CD4-positive, alpha-beta T cell treated with Interleukin-1 beta for 1 hour (primary cell): Measurements from ENCODE around the gene ALDH3B1.
"Not testable (repeated sequence)": the region's sequence is repeated elsewhere in the genome, so short reads cannot be mapped to it uniquely, and the experiment has no call there.

Experiments
- DNase-seq, 2 donors: peaks; one replicate each; pipeline ENCODE4 v3.0.0-alpha.2; 2020 to 2022

Gene ALDH3B1, protein sequence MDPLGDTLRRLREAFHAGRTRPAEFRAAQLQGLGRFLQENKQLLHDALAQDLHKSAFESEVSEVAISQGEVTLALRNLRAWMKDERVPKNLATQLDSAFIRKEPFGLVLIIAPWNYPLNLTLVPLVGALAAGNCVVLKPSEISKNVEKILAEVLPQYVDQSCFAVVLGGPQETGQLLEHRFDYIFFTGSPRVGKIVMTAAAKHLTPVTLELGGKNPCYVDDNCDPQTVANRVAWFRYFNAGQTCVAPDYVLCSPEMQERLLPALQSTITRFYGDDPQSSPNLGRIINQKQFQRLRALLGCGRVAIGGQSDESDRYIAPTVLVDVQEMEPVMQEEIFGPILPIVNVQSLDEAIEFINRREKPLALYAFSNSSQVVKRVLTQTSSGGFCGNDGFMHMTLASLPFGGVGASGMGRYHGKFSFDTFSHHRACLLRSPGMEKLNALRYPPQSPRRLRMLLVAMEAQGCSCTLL

DNA sequence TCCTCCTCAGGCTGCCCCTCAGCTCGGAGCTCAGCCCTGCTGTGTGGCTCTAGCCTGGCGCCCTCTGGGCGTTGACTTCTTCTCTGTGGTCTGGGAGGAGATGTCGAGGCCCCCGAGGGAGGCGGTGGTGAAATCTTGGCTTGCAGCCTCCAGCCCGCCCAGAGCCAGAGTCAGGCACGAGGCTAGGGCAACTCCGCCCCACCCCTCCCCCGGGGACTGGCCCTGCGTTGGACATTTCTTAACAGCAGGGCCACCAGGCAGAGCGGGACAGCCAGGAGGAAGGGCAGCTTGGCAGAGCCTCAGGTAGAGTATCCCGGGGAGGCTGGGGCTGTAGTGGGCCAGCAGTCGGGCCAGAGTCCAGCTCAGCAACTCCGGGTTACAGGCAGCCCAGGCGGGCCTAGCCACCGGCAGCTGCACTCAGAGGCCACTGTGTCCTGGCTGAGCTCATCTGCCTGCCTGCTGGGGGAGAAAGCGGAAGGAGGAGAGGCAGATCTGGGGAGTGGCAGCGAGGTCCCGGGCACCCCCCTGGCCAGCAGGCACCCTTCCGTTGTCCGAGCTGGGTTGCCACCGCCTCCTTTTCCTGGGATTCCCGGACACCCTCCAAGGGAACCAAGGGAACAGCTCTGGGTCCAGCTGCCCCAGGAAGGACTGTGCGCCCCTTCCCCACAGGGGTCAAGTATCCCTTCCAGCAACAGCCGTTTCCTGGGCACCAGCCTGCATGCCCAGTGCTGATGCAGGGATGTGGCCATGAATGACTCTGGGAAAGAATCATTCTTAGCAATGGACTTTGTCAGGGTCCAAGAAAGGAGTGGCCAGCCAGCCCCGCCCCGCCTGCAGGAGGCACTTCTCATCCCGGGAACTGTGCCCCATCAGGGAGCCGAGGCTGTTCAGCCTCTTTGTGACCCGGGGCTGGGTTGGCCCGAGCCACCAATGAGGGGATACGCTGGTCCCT lies at the start of gene ALDH3B1:
ALDH3B1 (plus strand) TSS at position 238 of the 952 bp plus-strand sequence. CDS start 4,971 bp downstream, outside the sequence.
- DNase-seq, result peak; percentile 14 to 72

DNA sequence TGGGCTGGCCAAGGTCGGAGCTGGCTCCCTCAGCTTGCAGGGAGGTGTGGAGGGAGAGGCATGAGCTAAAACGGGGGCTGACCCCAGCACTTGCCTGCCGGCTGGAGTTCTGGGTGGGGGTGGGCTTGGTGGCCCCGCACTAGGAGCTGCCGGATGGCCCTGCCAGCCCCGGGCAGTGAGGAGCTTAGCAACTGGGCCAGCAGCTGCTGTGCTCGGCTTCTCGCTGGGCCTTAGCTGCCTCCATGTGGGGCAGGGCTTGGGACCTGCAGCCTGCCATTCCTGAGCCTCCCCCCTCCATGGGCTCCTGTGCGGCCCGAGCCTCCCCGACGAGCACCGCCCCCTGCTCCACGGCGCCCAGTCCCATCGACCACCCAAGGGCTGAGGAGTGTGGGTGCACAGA lies 46.9 kb upstream of the ALDH3B1 start:
- DNase-seq, result not testable (repeated sequence)

DNA sequence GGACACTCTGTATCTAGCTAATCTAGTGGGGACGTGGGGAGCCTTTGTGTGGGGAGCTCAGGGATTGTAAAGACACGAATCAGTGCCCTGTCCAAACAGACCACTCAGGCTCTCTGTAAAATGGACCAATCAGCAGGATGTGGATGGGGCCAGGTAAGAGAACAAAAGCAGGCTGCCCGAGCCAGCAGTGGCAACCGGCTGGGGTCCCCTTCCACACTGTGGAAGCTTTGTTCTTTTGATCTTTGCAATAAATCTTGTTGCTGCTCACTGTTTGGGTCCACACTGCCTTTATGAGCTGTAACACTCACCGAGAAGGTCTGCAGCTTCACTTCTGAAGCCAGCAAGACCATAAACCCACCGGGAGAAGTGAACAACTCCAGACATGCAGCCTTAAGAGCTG lies 46.2 kb upstream of the ALDH3B1 start:
- DNase-seq, result not testable (repeated sequence)

DNA sequence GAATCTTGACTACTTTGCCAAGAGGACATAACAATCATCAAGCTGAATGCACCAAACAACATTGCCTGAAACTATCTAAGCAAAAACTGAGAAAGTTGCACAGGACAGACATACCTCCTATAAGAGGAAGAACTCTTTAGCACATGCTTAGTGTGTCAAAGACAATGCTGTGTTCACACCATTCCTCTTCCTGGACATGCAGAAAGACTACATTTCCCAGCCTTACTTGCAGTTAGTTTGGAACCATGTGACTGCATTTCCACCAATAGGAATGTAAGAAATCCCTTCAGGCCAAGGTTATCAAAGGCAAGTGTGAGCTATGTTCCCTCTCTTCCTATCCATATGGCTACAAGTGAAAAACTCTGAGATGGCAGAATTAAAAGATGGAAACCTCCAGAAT lies 45.4 kb upstream of the ALDH3B1 start:
- DNase-seq, result not testable (repeated sequence)

DNA sequence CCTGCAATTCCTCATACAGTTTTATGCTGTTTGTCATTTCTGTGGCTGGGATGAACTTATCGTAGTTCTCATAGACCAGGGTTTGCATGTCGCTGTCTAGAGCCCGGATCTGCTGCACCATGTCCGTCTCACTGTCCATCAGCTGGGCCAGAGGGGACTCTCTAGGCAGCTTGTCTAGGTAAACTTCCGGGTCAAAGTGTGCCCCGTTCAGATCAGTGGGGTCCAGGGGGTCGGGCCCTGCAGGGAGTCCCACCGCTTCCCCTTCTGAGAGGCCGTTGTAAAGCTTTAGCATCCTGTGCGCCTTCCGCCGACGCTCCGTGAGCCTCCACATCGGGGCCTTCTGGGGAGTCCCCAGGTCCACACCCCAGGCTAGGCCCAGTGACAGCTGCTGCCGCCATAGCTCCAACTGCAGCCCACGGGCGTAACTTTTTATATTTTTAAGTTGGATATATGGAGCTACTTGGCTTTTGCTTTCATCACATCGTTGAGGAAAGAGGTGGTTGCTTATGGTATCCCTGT lies 44.2 kb upstream of the ALDH3B1 start:
- not testable (repeated sequence) for DNase-seq

DNA sequence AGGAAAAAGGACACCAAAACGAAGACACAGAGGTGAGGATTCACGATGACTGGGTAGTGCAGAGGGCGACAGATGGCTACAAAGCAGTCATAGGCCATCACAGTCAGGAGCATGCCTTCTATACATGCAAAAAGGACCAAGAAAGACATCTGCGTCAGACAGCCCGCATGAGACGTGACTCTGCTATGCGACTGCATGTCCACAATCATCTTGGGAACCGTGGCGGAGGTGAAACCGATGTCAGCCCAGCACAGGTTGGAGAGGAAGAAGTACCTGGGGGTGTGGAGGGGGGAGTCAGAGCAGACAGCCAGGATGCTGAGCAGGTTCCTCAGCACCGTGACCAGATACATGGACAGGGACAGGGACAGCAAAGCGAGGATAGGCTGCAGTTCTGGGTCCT lies 35.4 kb upstream of the ALDH3B1 start:
- not testable (repeated sequence) for DNase-seq

DNA sequence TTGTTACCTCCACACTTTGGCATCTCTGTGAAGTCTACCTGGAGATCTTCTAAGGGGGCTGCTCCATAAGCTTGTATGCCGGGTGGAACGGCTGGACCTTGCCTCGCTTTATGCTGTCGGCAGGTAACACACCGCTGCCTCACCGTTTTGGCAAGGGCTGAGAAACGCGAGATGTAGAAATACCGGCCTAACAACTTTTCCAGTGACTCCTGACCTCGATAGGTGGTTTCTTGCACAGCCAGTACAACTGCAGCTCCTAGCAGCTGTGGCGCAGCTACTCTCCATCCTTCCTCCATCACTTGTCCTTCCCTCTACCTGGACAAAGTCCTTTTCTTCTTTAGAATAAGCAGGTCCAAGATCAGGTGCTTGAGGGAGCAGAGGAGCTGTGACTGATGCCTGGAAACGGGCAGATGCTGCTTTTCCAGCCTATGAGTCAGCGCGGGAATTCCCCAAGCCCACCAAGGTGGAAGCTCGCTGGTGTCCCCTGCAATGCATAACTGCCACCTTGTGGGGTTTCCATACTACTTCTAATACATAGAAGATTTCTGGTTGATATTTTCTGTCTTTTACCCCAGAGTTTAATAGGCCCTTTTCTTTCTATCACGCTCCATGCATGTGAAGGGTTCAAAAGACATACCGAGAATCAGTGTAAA lies 31.2 kb upstream of the ALDH3B1 start:
- not testable (repeated sequence) for DNase-seq

DNA sequence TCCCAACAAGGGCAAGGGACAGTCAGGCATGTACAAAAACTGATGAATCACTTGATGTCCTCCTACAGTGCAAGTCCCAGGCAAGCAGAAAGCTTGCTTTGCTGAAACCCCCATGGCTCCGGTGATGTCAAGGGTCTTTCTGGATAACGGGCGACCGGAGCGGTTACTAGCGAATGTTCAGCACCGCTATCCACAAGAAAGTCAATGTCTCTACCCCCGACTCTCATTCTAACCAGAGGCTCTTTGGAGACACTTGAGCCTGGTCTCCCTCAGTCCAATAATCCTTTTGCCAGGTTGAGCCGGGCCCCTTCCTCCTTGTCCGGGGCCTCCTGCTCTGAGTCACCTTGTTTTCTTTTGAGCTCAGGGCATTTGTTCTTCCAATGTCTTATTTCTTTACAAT lies 28.9 kb upstream of the ALDH3B1 start:
- DNase-seq, result not testable (repeated sequence)

DNA sequence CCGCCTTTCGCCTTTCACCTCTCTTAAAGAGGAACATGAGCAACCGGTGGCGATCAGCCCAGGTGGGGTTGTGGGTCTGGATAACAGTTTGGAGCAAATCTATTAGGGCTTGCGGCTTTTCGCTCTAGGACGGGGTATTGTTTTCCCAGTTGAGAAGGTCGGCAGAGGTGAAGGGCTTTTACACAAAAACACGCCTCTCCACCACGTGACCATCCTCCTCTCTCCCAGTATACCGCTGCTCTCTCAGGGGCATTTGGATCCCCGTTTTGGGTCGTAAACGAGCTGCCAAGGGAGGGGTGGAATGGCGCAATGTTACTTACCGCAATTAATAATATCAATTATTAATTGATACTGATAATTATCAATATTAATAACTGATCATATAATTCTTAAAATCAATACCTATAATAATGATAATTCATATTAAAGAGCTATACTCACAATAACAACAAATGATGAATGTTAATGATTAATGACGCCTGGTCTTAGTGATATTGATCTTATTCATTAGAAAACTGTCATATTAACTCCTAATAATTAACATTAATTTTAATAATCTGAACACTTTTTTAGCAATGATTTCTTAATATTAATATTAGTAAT lies 27.8 kb upstream of the ALDH3B1 start:
- not testable (repeated sequence) for DNase-seq

DNA sequence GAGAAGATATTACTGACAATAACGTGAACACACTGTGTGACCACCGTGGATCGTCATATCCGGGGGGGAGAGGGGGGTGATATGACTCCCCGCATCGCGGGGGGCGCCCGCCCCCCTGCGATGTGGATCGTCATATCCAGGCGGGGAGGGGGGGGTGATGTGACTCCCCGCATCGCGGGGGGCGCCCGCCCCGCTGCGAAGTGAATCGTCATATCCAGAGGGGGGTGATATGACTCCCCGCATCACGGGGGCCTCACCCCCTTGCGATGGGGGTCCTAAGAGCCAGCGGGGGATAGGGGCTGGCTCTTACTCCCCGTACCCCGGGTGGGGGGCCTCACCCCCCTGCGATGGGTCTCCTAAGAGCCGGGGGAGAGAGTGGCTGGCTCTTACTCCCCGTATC lies 26.2 kb upstream of the ALDH3B1 start:
- no peak for DNase-seq

DNA sequence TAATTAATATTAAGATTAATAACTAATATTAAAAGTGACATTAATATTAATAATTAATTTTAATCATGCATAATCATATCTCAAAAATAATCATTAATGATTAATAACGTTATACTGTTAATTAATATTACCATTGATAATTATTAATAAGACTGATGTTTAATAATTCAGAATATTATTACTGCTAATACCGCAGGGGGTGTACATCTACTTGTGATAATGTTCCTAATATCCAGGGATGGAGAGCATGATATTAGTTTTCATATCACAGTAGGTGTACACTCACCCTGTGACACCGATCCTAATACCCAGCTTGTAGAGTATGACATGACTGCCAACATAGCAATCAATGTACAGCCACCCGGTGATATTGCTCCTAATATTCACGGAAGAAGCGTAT lies 24.8 kb upstream of the ALDH3B1 start:
- DNase-seq, result not testable (repeated sequence)

DNA sequence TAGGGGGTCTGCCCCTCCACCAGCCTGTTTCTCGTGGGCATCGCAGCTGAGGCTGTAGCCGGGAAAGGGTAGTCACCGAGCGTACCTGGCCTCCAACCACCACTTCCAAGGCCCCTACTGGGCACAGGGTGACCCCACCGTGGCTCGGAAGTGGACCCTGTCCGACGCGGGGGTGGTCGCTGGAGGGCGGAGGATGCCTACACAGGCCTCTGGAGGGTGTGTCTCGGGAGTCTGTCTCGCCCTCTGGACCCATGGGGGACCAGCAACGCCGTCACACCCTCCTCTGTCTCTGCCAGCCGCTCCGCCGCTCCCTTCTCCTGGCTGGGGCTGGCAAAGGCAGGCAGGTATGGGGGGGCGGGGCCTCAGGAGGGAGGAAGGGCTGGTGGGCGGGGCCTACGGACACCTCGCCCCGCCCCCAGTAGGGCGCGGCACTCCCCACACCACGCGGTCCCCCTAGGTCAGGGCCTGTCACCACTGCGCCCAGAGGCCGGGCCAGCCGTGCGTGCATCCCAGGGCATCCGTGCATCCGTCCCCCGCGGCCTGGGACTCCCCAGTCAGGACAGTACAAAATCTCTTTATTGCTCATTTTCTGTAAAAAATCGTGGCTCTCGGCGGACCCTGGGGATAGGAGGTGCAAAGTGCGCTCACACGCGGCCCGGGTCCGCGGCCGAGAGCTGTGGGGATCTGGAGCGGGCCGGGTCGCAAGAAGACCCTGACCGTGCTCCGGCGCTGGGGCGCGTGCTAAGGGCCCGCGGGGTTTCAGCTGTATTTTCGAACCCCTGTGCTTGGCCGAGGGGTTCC lies 19.4 kb upstream of the ALDH3B1 start:
- DNase-seq, result peak in 1 of 2 donors; percentile 25

DNA sequence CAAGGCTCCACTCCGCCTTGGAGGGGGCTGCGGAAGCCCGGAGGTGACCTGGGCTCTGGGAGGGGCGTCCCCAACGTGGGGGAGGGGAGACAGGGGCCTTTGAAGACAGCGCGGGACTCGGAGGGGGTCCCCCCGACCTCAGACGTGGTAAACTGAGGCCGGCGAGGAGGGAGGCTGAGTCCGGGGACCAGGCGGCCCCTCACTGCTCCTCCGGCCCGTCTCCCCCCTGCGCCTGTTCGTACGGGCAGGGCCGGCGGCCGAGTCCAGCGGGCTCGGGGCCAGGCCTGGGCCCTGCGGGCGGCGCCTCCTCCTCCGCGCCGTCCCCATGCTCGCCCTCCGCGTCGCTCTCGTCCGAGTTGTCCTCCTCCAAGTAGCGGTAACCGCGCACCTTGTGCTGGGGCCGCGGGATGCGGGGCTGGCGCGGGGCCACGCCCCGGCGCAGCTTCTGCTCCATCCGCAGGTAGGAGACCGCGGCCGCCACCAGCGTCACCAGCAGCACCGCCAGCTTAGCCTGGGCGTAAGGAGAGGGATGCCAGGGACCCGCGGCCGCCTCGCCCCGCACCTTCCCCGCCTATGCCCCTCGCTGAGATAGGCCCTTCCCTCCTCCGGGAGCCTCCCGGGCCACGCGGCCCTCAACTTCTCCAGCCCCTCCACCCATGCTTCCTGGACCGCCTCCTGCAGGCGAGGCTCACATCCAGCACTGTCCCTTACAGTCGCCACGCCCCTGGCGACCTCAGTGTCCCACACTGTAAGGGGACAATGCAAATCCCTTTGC lies 18.6 kb upstream of the ALDH3B1 start:
- DNase-seq, result not testable (repeated sequence)

DNA sequence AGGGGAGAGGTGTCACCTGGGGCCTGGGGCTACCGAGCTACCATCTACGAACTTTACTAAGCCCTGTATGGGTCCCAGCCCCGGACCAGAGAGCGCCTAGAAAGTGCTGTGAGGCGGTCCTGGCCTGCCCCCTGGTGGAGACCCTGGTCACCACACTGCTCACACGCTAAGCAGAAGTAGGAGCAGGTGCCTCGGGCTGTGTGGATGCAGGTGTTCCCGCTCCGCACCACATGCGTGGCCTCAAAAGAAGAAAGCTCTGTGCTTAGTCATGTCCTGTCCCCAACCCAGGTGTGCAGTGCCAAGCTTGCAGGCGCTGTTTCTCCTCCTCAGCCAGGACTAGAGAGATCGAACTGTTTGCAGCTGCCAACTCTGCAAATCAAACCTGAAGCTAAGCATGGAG lies 16.3 kb upstream of the ALDH3B1 start:
- peak; percentile 59 to 63 for DNase-seq

DNA sequence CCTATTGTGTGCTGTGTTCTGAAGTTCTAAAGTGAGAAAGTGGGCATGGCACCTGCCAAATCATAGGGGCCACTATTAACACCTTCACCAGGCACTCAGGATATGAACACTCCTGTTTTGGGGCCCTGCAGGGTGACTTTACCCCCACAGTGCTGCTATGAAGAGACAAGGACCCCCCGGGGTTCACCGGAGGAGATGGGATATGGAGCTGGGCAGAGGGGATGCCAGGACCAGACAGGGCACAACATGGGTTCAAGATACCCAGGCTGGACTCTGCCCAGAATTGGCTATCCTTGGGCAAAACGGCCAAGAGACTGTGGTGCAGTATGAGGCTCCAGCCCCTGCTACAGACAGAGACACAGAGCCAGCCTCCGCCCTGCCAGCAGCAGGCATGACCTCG lies 15.7 kb upstream of the ALDH3B1 start:
- not testable (repeated sequence) for DNase-seq

DNA sequence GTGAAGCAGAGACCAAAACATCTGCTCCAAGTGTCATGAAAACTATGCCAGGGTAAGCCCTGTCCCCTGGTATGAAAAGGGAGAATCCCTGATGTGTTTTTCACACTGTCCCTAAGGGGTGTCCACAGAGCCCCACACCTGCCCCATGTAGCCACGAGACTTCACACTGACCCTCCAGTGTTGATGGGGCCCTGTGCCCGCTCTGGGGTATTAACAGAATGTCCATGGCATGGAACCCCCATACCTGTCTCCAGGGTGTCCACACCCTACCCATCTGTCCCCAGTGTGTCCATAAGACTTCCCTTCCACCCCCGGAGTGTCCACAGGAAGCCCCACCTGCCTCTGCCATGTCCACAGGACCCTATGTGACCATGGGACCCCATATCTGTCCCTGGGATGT lies 15.0 kb upstream of the ALDH3B1 start:
- not testable (repeated sequence) for DNase-seq

DNA sequence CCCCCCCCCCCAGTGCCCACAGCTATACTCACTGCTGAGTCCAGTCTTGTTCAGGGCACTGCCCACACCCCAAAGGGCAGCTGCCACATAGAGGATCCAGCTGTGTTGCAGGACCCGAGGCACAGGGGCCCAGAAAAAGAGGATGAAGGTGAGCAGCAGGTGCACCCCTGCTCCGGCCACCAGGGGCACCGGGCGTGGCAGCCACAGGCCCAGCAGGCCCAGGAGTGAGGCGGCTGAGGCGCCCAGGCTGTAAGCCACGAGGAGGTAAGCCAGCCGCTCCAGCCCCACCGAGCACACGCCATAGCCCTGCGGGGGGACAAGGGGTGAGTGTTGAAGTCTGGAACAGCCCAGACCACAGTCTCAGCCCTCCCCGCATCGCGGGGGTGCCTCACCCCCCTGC lies 14.5 kb upstream of the ALDH3B1 start:
- DNase-seq, result not testable (repeated sequence)

DNA sequence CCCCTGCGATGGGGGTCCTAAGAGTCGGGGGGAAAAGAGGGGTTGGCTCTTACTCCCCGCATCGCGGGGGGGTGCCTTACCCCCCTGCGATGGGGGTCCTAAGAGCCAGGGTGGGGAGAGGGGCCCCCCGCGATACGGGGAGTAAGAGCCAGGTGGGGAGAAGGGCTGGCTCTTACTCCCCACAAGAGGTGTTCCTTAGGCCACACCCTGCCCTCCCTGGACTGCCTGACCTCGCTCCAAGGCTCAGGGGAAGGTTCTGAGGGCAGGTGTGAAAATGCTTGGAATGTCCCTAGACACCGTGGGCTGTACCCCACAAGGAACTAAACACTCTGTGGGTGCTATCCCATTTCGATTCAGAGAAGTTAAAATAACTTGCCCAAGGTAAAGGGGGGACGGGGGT lies 14.1 kb upstream of the ALDH3B1 start:
- no peak for DNase-seq

DNA sequence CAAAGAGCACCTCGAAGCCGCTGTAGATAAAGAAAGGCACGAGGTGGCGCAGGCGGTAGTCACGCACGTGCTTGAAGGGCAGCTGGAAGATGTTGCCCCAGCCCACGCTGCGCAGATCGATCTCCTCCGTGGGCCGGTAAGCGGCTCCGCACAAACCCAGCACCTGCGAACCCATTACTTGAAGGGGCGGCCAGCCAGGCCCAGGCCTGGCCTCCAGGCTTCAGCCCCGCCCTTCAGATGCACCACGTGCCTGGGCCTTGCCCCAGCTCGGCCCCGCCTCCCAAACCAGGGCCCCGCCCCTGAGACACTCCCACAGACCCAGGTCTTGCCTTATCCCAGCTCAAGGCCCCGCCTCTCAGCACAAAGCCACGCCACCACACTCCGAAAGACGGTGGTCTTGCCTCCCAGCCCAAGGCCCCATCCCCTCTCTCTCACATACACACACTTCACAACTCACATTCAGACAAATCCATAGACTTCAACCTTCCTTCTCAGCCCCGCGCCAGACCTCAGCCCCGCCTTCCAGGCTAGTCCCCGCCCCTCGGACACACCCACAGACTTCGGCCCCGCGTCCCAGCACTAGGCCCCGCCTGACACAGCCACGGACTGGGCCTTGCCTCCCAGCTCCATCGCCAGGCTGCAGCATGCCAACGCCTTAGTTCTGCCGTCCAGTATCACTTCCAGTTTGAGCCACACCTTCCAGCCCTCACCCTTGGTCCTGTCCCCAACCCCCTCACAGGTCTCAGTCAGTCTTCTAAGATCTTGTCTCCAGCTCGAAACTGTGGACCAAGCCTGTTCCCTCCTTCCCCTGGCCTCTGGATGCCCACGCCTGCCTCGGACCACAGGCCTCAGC lies 13.3 kb upstream of the ALDH3B1 start:
- peak; percentile 48 to 75 for DNase-seq
